GM21447 (cell line): ENCODE measurements around the gene DIMT1.

Experiments used
- ATAC-seq: cut with Tn5 transposase; IDR thresholded peaks from one replicate; pipeline ENCODE4 v1.9.1; 2021; ENCODE audit not compliant: unreplicated experiment

DIMT1 gene

GRCh38 chr5:62371409-62371808 is 32.3 kb downstream of the DIMT1 start:
- no peak for ATAC-seq

DNA sequence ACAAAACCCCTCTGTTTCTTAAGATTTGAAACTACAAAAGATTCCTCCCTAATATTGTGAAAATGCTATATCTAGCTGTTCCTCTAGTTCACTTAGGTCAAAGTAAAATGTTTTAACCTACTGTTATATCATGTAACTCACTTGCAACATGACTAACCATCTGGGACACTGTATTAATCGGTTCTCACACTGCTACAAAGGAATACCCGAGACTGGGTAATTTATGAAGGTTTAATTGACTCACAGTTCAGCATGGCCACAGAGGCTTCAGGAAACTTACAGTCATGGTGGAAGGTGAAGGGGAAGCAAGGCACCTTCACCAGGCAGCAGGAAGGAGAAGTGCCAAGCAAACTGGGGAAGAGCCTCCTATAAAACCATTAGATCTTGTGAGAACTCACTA is 34.7 kb downstream of the DIMT1 start:
- ATAC-seq: no peak

- ATAC-seq: no peak
Measured at GRCh38 chr5:62362701-62363100, 41.0 kb downstream of the DIMT1 start.

DNA sequence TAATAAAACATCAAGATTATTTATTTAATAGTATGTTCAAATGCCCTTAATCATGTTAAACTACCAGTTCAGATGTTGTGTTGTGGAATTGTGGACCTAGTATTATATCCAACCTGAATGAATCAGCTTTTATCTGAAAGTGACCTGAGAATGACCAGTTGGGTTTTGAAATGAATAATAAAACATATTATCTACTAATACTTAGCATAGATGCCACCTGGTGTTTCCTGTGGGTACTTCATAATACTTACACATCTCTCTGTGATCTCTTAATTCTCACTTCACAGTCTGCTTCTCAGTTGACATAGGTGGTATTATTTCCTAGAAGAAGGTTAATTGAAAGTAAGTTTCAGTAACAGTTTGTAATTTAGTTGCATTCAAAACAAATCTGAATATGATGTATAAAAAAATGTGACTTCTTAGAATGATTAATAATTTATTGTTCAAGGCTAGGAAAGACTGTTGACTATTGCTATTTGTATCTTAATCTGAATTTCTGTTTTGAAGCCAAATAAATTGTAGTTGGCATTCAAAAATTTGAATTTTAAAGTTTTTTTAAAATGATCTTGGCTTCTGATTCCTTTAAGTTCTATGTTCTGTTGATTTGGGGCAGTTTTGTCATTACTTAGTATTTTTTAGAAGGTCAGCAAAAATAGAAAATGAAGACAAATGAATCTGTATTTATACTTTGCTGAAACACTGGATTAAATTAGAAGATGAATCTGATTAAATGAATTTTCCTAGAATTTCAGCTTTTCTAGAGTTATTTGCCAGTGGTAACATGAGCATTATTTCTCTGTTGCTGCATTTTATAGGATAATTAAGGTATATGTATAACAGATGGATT is 49.5 kb downstream of the DIMT1 start:
- ATAC-seq: peak; percentile 94

DNA sequence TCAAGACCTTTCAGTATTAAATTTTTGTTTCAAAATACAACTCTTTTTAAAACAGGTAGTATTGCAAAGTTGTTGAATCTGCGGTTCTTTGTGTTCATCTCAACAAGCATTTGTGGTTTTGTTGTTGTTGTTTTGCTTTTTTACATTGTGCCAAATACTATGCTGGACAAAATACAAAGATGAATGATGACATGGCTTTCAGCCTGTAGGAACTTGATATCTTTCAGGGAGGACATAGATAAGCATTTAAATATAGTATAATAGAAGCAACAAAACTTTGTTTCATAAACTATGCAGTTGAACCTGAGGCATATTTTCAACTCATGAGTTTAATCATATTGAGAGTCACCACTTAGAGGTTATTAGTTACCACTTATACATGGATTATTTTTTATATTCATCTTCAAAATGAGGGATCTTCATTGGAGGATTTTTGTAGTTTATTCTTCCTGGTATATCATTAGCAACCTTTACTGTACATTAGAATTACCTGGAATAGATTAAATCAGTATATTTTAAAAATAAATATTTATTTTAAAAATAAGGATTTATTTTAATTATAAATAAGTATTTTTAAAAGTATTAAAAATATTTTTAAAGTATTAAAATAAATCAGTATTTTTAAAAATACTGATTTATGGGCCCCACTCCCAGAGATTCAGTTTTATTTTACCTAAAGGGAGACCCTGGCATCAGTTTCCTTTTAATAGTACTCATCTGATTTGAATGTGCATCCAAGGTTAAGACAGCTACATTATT is 54.8 kb downstream of the DIMT1 start:
- ATAC-seq: no peak

- no peak for ATAC-seq
Measured at GRCh38 chr5:62347928-62348327, 55.8 kb downstream of the DIMT1 start.

DNA sequence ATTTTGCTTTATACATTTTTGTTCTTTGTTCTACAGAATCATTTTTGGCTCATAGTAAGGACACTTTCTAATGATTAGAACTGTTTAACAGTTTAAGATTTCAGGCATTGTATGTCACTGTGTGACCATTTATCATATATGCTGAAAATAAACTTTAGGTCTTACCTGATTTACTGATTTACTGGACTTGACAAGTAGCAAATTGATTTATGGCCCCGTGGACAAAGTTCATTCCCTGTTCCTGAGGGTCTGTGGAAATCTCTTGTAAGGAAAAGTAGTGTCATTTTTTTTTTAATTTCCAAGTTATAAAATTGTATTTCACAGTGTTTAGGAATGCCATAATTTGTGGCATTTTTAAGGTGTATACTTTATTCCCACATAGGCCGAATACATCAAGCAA is 57.0 kb downstream of the DIMT1 start:
- no peak for ATAC-seq

- ATAC-seq: no peak
Measured at GRCh38 chr5:62343428-62343827, 60.3 kb downstream of the DIMT1 start.

- peak; percentile 53 for ATAC-seq
Measured at GRCh38 chr5:62342476-62342837, 61.2 kb downstream of the DIMT1 start.

DNA sequence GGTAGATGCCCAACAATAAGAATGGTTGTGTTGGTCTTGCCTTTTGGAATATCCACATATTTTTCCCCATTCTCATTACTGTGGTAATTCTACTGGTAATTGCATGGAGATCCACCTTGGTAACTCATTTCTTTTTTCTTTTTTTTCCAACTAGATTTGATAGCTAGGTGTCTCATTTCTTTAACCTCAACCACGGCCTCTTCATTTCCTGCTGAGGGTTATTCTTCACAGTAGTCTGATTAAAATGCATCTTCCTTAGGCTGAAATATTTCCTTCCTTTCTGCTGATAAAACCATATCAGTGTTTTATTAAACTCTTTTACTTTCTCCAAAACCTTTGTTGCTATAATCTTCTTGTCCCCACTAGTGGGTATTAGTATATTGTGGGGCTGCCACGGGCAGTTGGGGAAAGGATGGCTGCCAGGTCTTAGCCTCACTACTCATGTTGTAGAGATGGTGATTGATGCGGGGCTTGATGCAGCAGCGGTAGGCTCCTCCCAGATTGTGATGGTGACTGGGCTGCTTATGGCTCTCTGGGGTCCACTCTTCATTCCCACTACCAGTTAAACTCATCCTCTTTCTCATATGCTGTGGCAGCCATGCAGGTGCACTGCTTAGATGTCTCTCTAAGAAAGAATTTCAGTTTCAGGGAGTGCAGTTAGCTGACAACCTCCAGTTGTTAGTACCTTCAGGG is 61.8 kb downstream of the DIMT1 start:
- ATAC-seq: peak; percentile 73

GRCh38 chr5:62340979-62341378 is 62.7 kb downstream of the DIMT1 start:
- no peak for ATAC-seq

DNA sequence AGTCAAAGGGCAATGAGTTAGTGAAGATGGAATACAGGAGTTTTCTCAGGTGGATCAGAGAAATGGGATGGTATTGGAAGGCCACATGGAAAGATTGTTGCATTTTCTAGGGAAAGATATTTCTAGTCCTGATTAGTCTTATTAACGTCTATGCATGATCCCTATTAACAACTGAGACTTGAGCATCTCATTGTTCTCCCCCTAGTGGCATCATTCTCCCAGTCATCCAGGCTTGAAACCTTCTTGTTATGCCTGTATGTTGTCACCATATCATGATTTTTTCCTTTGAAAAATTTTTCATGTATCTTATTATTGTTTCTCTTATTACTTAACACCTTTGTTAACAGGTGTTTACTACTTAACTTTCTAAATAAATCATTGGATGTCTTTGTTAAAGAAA is 63.3 kb downstream of the DIMT1 start:
- no peak for ATAC-seq
